Right atrium auricular region (tissue), 2 donors: ENCODE data around the gene C16orf74. TPM values are rescaled to one million over a fixed set of nuclear protein-coding genes. Genes with fewer than 3 reads are reported as not detected.

Experiments
- DNase-seq: peaks from one replicate; pipeline ENCODE4 v3.0.0-alpha.2; 2019; ENCODE audit warnings: low spot score
- H3K27ac ChIP-seq, 2 donors: fragments of 200-600 bp; sonication (generic); 1 replicate in 1 of 2; 2 replicates in 1 of 2; pipeline ENCODE4 v1.5.1; 2016 to 2019
- H3K27me3 ChIP-seq, 2 donors: fragments of 200-600 bp; sonication (generic); one replicate each; pipeline versions ENCODE4 v1.5.1 to v1.6.0; 2017 to 2019
- H3K36me3 ChIP-seq: fragments of 200-600 bp; sonication (generic); one replicate; pipeline ENCODE4 v1.5.1; 2016
- H3K4me1 ChIP-seq, 2 donors: fragments of 200-600 bp; sonication (generic); one replicate each; pipeline versions ENCODE4 v1.5.1 to v1.6.0; 2017 to 2019
- H3K4me3 ChIP-seq, 2 donors: fragments of 200-600 bp; sonication (generic); 1 replicate in 1 of 2; 2 replicates in 1 of 2; pipeline ENCODE4 v1.5.1; 2017 to 2019; ENCODE audit warnings: mild to moderate bottlenecking in 1 of 2, moderate library complexity in 1 of 2
- H3K9me3 ChIP-seq, 2 donors: fragments of 200-600 bp; sonication (generic); one replicate each; pipeline ENCODE4 v1.5.1; 2019
- total RNA-seq, 2 donors: library from RNA; depleted of rRNA; stranded (reverse); fragments of >200 nt; gene quantifications; one replicate each; pipeline ENCODE4 v1.1.0, GENCODE V29; 2016
- TF ChIP-seq, protein P1 (sequence below), 2 donors: fragments of 200-600 bp; sonication (generic); IDR thresholded peaks; one replicate each; pipeline ENCODE4 v1.5.1; 2019; ENCODE audit warnings: antibody characterized with exemption in 2 of 2

Gene C16orf74
- total RNA-seq, 2 donors from 2014 or later, result 0.79 to 1.4 TPM

GRCh38 chr16:85755929-85756768 is 5.3 kb upstream of the C16orf74 start:
- Histone ChIP-seq H3K4me3 (no peak overlapping the region), H3K27ac (no peak overlapping the region), H3K4me1 (peaks cover 0 to 16% of the 10 kb centered on the region in 2 donors), H3K9me3 (no peaks in the 10 kb centered on the region), H3K27me3 (no peaks in the 10 kb centered on the region), H3K36me3 (no peaks in the 10 kb centered on the region)
- no peak for DNase-seq
- TF ChIP-seq, protein P1, sequence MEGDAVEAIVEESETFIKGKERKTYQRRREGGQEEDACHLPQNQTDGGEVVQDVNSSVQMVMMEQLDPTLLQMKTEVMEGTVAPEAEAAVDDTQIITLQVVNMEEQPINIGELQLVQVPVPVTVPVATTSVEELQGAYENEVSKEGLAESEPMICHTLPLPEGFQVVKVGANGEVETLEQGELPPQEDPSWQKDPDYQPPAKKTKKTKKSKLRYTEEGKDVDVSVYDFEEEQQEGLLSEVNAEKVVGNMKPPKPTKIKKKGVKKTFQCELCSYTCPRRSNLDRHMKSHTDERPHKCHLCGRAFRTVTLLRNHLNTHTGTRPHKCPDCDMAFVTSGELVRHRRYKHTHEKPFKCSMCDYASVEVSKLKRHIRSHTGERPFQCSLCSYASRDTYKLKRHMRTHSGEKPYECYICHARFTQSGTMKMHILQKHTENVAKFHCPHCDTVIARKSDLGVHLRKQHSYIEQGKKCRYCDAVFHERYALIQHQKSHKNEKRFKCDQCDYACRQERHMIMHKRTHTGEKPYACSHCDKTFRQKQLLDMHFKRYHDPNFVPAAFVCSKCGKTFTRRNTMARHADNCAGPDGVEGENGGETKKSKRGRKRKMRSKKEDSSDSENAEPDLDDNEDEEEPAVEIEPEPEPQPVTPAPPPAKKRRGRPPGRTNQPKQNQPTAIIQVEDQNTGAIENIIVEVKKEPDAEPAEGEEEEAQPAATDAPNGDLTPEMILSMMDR (IDR thresholded peaks at IDR 0.05), result no peak

GRCh38 chr16:85754413-85754812 is 3.5 kb upstream of the C16orf74 start:
- Histone ChIP-seq H3K27me3 (no peaks in the 10 kb centered on the region), H3K4me1 (peaks cover 0 to 30% of the 10 kb centered on the region in 2 donors), H3K36me3 (no peaks in the 10 kb centered on the region), H3K9me3 (no peaks in the 10 kb centered on the region), H3K4me3 (no peak overlapping the region), H3K27ac (no peak overlapping the region)
- TF ChIP-seq, protein P1 (IDR thresholded peaks at IDR 0.05), result no peak
- no peak for DNase-seq

DNA sequence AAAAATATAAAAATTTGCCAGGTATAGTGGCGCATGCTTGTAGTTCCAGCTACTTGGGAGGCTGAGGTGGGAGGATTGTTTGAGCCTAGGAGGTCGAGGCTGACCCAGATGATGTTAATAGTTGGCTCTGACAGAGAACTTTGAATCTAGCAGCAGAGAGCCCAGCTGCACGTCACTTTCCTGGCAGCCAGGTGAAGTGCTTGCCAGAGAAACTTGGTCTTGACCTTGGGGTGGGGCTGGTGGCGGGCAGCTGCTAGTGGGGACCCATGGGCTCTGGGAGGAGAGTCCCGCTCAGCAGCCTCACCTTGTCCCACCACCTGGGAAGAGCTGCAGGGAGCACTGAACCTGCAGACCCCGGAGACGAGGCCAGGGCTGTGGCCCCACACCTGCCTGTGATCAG is 3.1 kb upstream of the C16orf74 start:
- no peaks in the 10 kb centered on the region for H3K36me3 ChIP-seq
- TF ChIP-seq, protein P1 (IDR thresholded peaks at IDR 0.05), result no peak
- no peak for DNase-seq

GRCh38 chr16:85753559-85753958 is 2.7 kb upstream of the C16orf74 start:
- DNase-seq, result no peak
- no peak overlapping the region for H3K27ac ChIP-seq
- no peak overlapping the region for H3K4me3 ChIP-seq
- TF ChIP-seq, protein P1 (IDR thresholded peaks at IDR 0.05), result no peak
- no peaks in the 10 kb centered on the region for H3K9me3 ChIP-seq
- H3K4me1 ChIP-seq, result peaks cover 0 to 30% of the 10 kb centered on the region in 2 donors
- no peaks in the 10 kb centered on the region for H3K36me3 ChIP-seq
- H3K27me3 ChIP-seq, result no peaks in the 10 kb centered on the region

More for the DNA sequence above, 3.1 kb upstream of the C16orf74 start:
- H3K27me3 ChIP-seq, result no peaks in the 10 kb centered on the region
- H3K27ac ChIP-seq, result no peak overlapping the region
- peaks cover 0 to 30% of the 10 kb centered on the region in 2 donors for H3K4me1 ChIP-seq
- H3K9me3 ChIP-seq, result no peaks in the 10 kb centered on the region
- no peak overlapping the region for H3K4me3 ChIP-seq

DNA sequence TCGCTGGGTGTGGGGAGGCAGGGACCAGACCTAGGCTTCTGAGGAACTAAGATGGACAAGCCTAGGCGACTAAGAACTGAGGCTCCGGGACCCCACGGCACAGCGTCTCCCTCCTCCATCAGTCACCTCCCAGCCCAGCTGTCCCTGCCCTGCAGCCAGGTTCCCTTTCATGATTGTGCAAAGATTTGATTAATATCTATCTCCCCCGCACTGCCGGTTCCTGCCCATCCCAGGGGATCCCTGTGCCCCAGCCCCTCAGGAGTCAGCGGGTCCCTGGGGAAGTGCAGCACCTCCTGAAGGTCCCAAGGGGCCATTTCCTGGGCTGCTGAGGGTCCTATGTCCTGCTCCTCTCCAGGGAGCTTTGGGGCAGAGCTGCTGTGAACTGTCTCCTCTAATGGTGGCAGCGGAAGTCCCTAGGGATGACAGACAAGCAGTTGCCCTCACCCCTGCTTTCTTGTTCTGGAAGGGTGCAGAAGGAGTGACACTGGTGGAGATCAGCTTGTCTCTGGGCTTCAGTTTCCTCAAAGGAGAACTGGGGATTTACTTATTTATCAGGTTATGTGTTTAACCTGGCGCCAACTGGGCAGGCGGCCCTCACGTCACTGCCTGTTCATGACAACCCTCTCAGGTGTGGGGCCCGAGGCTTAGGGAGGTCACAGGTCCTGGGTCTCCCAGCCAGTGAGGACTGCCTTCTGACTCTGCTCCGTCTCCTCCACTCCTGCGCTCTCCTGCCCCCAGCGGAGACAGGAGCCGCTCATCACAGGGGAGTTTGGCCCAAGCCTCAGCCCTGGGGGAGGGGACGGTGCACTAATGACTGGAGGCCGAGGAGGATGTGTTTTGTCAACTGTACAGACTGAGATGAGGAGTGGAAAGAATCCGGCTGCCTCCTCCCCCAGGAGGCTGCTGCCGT is 1.9 kb upstream of the C16orf74 start:
- no peak for DNase-seq
- Histone ChIP-seq H3K27me3 (no peaks in the 10 kb centered on the region), H3K9me3 (no peaks in the 10 kb centered on the region), H3K4me1 (peaks cover 0 to 30% of the 10 kb centered on the region in 2 donors), H3K4me3 (no peak overlapping the region), H3K27ac (no peak overlapping the region), H3K36me3 (no peaks in the 10 kb centered on the region)
- TF ChIP-seq, protein P1 (IDR thresholded peaks at IDR 0.05), result no peak
